ENCODE measurements around the gene ERG28.
"Not testable (repeated sequence)": the region's sequence is repeated elsewhere in the genome, so short reads cannot be mapped to it uniquely, and the experiment has no call there.

ERG28 gene

DNA sequence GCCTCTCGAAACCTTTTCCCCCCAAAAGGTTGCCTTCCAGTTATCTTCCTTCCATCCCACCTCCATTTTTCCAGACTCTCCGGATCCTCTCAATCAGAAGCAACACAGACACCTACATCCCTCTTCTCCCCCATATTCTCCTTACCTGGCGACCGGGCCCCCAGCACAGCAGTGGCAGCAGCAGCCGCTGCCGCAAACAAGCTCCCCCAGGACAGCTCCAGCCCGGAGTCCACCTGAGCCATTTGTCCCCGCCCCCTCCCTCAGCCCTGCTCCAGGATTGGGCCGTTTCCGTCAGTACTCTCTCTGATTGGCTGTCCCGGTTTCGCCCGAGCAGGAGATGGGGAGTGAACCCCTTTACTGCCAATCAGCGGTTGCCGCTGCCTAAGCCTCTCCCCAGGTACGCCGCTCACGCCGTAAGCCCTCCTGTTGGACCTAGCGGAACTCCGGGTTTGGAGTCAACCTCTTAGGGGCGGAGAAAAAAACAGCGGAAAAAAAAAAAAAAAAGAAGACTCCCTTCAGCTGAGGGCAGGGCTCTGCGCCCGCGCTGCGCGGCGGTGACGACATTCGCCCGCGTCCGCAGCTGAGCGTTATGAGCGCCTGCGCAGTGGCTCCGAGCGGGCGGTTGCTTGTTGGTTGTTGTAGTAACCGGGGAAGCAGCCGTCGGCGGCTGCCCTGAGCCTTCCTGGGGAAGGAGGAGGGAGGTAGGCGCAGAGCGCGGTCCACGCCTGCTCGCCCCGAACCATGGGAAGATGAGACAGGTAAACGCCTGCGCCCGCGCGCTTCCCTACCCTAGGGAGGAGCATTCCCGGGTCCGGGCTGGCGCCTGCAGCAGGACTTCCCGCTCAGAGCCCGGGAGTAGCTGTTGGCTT, at the start of gene ERG28, which contains the start of gene TTLL5:
Gene ERG28 (minus strand): TSS at position 247 of the 869 bp plus-strand sequence. CDS start 3,374 bp downstream, outside the sequence.
Gene TTLL5 (plus strand): TSS at position 617 of the 869 bp plus-strand sequence. CDS start 1,904 bp downstream, outside the sequence.
- DNase-seq: peak; percentile 99

DNA sequence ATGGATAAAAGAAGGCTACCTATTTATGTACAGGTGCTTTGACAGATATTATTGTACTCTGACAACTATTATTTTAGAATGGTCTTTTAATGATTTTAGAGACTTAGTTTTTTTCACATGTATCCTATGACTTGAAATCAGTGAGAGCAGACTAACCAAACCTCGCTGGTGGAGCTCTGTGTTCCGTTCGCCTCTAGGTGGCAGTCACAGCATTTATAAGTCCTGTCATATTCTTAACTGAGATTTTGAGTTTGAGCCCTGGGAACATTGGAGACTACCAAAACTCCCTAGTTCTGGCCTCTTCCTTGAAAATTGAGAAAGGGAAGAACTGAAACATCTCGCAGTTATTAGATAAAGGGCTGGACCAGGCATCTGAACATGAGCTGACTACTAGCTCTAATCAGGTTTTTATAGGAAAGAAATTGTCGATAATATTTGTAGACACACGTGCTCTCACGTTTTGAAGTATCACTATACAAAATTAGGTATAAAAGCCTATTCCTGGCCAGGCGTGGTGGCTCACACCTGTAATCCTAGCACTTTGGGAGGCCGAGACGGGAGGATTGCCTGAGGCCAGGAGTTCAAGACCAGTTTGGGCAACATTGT, 48.6 kb upstream of the ERG28 start:
- DNase-seq: peak; percentile 91

DNA sequence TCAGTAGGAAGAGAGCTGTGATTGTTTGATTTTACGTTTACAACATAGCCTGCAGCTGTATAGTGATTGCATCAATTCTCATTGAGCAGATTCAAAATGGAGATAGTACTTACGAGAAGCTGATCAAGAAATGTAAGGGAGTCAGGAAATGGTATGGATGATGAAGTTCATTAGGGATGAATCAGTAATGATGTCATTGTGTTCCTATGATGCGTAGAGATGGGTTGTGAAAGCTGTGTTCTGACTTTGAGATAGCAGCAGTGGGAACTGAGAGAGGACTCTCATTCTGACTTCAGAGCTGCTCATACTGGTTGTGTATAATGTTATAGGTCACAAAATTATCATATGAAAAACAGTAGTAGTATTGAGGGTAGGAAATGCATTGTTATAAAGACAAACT, 44.3 kb upstream of the ERG28 start:
- no peak for DNase-seq

DNA sequence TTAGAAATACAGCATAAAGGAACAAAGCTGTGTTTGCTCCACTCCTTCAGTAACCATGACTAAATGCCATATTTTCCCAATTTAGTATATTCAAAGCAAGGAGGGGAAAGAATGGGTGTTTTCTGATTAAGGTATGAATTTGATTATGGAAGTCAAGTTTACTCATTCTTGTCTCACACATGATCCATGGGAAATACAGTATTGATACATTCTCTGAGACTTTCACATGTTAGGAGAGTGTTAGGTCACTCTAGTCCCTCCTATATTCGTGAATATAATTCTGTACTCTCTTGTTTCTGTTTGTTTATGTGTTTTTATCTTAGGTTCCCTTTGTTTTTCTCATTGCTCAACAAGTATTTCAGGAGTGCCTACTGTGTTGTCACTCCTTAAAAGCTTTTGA, 42.8 kb upstream of the ERG28 start:
- DNase-seq: no peak

DNA sequence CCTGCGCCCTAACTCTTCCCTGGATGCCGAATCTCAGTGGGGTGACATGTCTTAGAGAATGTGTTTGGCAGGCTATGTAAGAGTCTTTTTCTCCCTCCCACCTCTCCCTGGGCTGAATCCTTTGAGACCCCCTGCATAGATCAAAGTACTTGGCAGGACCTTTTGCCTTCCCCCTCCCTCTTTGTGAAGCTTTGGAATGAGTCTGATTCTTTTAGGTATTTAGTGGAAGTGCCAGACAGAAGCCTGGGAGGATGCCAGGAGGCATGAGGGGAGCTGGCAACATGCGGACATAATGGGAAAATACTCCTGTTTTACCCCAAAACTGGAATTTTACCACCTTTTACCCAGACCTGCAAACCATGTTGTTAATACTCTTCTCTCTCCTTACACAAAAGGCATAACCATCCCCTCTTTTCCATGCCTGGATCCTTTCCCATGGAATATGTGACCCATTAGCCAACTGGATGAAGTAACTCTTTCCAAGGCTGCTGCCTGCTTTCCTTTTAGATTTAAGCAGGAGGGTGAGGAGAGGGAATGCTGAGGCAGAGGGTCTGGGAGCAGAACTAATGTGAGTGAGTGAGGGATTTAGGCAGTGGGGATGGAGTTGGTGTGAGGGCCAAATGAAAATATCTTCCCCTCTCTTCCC, 42.1 kb upstream of the ERG28 start:
- DNase-seq: no peak

GRCh38 chr14:75702122-75702521, 41.4 kb upstream of the ERG28 start:
- no peak for DNase-seq

- no peak for DNase-seq
Observed at GRCh38 chr14:75700295-75700694, 39.6 kb upstream of the ERG28 start.

- no peak for DNase-seq
Observed at GRCh38 chr14:75699331-75699730, 38.7 kb upstream of the ERG28 start.

GRCh38 chr14:75697918-75698317, 37.2 kb upstream of the ERG28 start:
- DNase-seq: no peak

DNA sequence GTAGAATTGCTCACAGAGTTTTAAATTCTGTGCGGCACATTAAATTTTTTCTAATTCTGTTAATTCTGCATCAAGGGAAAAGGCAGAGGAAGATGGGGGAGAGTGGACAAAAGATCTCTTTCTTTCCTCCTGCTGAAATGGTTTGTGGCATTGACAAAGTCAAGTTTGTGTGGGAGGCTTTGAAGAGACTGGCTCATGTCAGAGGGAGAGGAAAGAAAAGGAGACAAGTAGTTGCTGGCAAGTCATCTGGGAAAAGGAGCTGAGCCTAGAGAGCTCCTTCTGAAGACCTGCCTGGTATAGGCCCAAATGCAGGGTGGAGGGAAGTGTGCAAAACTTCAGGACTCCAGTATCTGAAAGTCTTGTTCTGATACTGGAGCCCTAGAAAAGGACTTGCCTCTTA, 36.7 kb upstream of the ERG28 start:
- no peak for DNase-seq

DNA sequence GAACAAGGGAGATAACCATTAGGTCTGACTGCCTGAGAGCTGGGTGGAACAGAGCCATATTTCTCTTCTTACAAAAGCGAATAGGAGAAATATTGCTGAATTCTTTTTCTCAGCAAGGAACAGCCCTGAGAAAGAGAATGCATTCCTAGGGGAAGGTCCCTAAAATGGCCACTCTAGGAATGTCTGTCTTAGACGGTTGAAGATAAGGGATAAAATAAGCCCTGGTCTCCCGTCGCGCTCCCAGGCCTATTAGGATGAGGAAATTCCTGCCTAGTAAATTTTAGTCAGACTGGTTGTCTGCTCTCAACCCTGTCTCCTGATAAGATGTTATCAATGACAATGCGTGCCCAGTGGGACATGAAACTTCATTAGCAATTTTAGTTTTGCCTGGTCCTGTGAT, 34.3 kb upstream of the ERG28 start:
- DNase-seq: not testable (repeated sequence)

DNA sequence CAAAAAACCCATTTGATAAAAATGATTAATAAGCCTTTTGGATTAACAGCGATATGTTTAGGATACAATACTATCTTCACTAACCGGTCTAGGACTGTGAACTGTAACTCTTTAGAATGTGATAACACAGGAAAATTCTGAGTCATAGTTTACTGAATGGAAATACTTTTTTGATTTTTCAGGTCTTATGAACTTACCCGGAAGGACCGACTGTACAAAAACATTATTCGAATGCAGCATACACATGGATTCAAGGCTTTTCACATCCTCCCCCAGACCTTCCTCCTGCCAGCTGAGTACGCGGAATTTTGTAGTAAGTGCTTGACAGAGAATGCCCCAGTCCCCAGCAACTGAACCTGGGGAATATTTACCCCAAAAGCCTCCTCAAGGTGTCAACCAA, 29.3 kb upstream of the ERG28 start:
- no peak for DNase-seq

DNA sequence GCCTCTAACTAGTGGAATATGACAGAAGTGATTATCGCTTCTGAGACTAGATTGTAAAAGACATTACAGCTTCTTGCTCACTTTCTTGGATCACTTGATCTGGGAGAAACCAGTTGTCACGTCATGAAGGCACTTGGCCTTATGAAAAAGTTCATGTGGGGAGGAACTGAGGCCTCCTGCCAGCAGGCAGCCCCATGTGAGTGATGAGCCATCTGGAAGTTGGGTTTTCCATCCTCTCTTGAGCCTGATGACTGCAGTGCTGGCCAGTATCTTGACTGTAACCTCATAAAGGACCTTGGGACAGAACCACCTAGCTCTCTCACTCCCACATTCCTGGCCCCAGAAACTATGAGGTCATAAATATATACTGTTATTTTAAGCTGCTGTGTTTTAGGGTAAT, 28.3 kb upstream of the ERG28 start:
- DNase-seq: no peak

GRCh38 chr14:75685910-75686309, 25.2 kb upstream of the ERG28 start:
- no peak for DNase-seq

- no peak for DNase-seq
Observed at GRCh38 chr14:75675265-75675960, 14.7 kb upstream of the ERG28 start.

- no peak for DNase-seq
Observed at GRCh38 chr14:75673345-75674035, 12.8 kb upstream of the ERG28 start.

GRCh38 chr14:75672605-75673192, 12.0 kb upstream of the ERG28 start:
- no peak for DNase-seq

DNA sequence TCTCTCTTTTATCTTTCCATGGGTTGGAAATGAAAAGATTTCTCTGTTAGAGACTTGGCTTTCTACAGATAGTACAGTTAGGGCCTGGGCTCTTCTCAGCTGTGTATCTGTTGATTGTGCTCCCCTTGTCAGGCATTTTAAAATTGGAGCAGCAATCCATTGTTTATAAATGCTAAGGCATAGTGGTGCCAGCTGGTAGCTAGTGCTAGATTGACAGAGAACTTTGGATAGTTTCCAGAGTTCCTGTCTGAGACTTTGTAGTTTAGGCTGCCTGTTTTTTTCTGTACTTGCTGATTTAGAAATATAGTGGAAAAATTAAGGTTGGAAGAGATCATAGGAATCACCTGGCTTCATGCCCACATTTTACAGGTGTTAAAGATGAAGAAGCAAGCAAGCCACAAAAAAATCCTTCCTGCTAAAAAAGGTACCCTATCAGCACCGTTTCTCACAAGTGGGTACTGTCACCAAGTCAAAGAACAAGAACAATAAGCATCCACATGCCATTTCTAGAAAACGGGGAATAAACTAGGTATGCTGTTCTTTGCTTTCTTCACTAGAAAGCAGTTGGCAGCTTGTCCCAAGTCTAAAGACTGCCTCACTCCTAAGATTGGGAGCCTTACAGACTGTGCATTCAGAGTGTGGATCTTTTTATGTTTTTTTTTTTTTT, 6.6 kb upstream of the ERG28 start:
- DNase-seq: peak; percentile 79

GRCh38 chr14:75662966-75663365, 2.3 kb upstream of the ERG28 start:
- DNase-seq: no peak

- DNase-seq: no peak
Observed at GRCh38 chr14:75661499-75661814, 781 bp upstream of the ERG28 start.

GRCh38 chr14:75660238-75660629, 442 bp downstream of the ERG28 start:
- no peak for DNase-seq

GRCh38 chr14:75658957-75659356, 1.7 kb downstream of the ERG28 start:
- no peak for DNase-seq
